Neural cell (in vitro differentiated cells): ENCODE data around the gene STK17B.

ENCODE experiments used
- EZH2 ChIP-seq: fragments of 200-600, 300-800 bp; shearing (Covaris generic), sonication (generic); IDR thresholded peaks from 2 replicates; pipeline ENCODE4 v1.6.1; 2014; ENCODE audit warnings: antibody characterized with exemption, low read length, borderline replicate concordance, mild to moderate bottlenecking; ENCODE audit not compliant: insufficient read depth, poor library complexity, severe bottlenecking
- POLR2AphosphoS5 ChIP-seq: IDR thresholded peaks from 2 replicates; pipeline ENCODE4 v1.6.1; 2012
- RAD21 ChIP-seq: fragments of 450-650 bp; conservative IDR thresholded peaks from 2 replicates; pipeline ENCODE4 v1.6.1; 2014; ENCODE audit warnings: antibody characterized with exemption, mild to moderate bottlenecking, moderate library complexity
- SMC3 ChIP-seq: fragments of 450-650 bp; conservative IDR thresholded peaks from 2 replicates; pipeline ENCODE4 v1.6.1; 2014; ENCODE audit warnings: antibody characterized with exemption, mild to moderate bottlenecking, moderate library complexity; ENCODE audit not compliant: poor library complexity
- TAF1 ChIP-seq: IDR thresholded peaks from 2 replicates; pipeline ENCODE4 v1.6.1; 2012; ENCODE audit warnings: low read depth
- TF ChIP-seq, protein P1 (sequence below): fragments of 450-650 bp; IDR thresholded peaks from 2 replicates; pipeline ENCODE4 v1.5.1; 2014; ENCODE audit warnings: antibody characterized with exemption, mild to moderate bottlenecking, moderate library complexity; ENCODE audit not compliant: poor library complexity, severe bottlenecking

DNA sequence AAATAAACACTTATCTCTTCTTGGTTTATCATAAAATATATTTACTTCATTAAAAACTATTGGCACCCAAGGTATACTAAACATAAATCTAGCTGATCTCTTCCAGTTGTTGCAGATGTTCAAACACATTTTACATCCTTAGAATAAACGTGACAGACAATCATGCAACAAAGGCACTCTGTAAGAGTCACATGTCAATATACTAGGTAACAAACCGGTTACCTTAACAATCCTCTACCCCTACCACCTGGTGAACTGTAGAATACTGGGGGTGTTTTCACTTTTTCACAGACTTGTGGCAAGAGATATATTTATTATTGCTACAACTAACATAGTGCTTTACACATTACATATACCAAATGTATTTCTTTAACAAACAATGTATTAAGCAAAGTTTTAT is 15.8 kb downstream of the STK17B start:
- TF ChIP-seq, protein P1, sequence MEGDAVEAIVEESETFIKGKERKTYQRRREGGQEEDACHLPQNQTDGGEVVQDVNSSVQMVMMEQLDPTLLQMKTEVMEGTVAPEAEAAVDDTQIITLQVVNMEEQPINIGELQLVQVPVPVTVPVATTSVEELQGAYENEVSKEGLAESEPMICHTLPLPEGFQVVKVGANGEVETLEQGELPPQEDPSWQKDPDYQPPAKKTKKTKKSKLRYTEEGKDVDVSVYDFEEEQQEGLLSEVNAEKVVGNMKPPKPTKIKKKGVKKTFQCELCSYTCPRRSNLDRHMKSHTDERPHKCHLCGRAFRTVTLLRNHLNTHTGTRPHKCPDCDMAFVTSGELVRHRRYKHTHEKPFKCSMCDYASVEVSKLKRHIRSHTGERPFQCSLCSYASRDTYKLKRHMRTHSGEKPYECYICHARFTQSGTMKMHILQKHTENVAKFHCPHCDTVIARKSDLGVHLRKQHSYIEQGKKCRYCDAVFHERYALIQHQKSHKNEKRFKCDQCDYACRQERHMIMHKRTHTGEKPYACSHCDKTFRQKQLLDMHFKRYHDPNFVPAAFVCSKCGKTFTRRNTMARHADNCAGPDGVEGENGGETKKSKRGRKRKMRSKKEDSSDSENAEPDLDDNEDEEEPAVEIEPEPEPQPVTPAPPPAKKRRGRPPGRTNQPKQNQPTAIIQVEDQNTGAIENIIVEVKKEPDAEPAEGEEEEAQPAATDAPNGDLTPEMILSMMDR = no peak
- TF ChIP-seq EZH2 (no peak), POLR2AphosphoS5 (no peak), TAF1 (no peak), RAD21 (no peak), SMC3 (no peak)
